K562 (cell line): ENCODE data around the gene OPA3. TPM values are rescaled to one million over a fixed set of nuclear protein-coding genes. Genes with fewer than 3 reads are reported as not detected.

Experiments used
- ATF1 ChIP-seq, 2 experiments: fragments of 450-650 bp in 1 of 2; IDR thresholded peaks; 2 replicates each; pipeline ENCODE4 v1.6.1; 2016; ENCODE audit warnings: missing compliant biosample characterization in 1 of 2, missing genetic modification characterization in 1 of 2
- CHAMP1 ChIP-seq: fragments of 450-650 bp; IDR thresholded peaks from 2 replicates; pipeline ENCODE4 v1.6.1; 2016; ENCODE audit warnings: mild to moderate bottlenecking
- CREM ChIP-seq: IDR thresholded peaks from 2 replicates; pipeline ENCODE4 v1.6.1; 2014; ENCODE audit warnings: antibody characterized with exemption, low read depth
- EGR1 ChIP-seq: fragments of 450-650 bp; conservative IDR thresholded peaks from 2 replicates; pipeline ENCODE4 v1.6.1; 2017; ENCODE audit warnings: mild to moderate bottlenecking
- GTF2E2 ChIP-seq: fragments of 200-800 bp; sonication (Bioruptor generic); IDR thresholded peaks from 2 replicates; pipeline ENCODE4 v1.6.1; 2016; ENCODE audit warnings: missing genetic modification characterization, missing compliant biosample characterization
- REST ChIP-seq, 2 experiments: fragments of 450-650 bp; formaldehyde crosslinking in 1 of 2; IDR thresholded peaks; 2 replicates each; pipeline versions ENCODE4 v1.4.0 to v1.6.1; 2014 to 2020; ENCODE audit warnings: mild to moderate bottlenecking in 2 of 2, borderline replicate concordance in 1 of 2, low read depth in 1 of 2
- TAL1 ChIP-seq: fragments of 450-650 bp; IDR thresholded peaks from 2 replicates; pipeline ENCODE4 v1.6.1; 2016; ENCODE audit warnings: mild to moderate bottlenecking
- polyA plus RNA-seq, 8 experiments: library from polyadenylated mRNA; depleted of rRNA in 4 of 8; stranded (reverse) in 5 of 8; unstranded in 3 of 8; fragments of >200 nt; fragmentation: Nextera tagmentation in 2 of 8; fragmentation: Illumina TruSeq in 1 of 8; extraction: Ambion mirVana in 2 of 8; extraction: Trizol in 1 of 8; gene quantifications; 2 replicates each; pipeline versions ENCODE4 v1.2.1 to v1.2.3, GENCODE V29; 2011 to 2014; ENCODE audit warnings: inconsistent platforms in 1 of 8, missing spikeins in 1 of 8
- total RNA-seq, 7 experiments: library from RNA; depleted of rRNA in 6 of 7; stranded (reverse); fragments of >200 nt in 6 of 7; fragmentation: Illumina TruSeq in 2 of 7; extraction: Trizol in 2 of 7; gene quantifications; 2 replicates each; pipeline versions ENCODE4 v1.2.1 to v1.2.3, GENCODE V29; 2011 to 2021; ENCODE audit warnings: low replicate concordance in 1 of 7
- TF ChIP-seq, protein P1 (sequence below), 2 experiments: fragments of 450-650 bp in 1 of 2; IDR thresholded peaks; 2 replicates each; pipeline ENCODE4 v1.6.1; 2011 to 2017; ENCODE audit warnings: low read depth in 2 of 2, antibody characterized with exemption in 1 of 2, borderline replicate concordance in 1 of 2, low read length in 1 of 2, mild to moderate bottlenecking in 1 of 2, mixed read lengths in 1 of 2; ENCODE audit not compliant: control insufficient read depth in 1 of 2
- TF ChIP-seq, protein P2 (sequence below), 2 experiments: fragments of 450-650 bp; conservative IDR thresholded peaks; 2 replicates each; pipeline ENCODE4 v1.6.1; 2017; ENCODE audit warnings: mild to moderate bottlenecking in 2 of 2, moderate library complexity in 2 of 2

Gene OPA3
- total and polyA plus RNA-seq, 9 of the 15 experiments (the other 6 are each of a cell fraction or from before 2014, with no cell fraction given), result 1.4 to 18.8 (median 9.0) TPM

- TF ChIP-seq CREM (0 out of 2 replicates have a peak, but pooled peaks have one; percentile 2), EGR1 (peak; percentile 55), GTF2E2 (tag) (peak; percentile 68; the same call in 1 of the 2 replicates), TAL1 (0 out of 2 replicates have a peak, but pooled peaks have one; percentile 10), ATF1 (CRISPR knock-in tag; IDR thresholded peaks at IDR 0.05) (no peak), ATF1 (tag; IDR thresholded peaks at IDR 0.05) (peak; percentile 58), REST (IDR thresholded peaks at IDR 0.05; ENCODE audit: borderline replicate concordance) (no peak), REST (CRISPR knock-in tag; IDR thresholded peaks at IDR 0.05; ENCODE audit: low read depth) (0 out of 2 replicates have a peak, but pooled peaks have one; percentile 17), CHAMP1 (no peak)
- TF ChIP-seq, protein P1, sequence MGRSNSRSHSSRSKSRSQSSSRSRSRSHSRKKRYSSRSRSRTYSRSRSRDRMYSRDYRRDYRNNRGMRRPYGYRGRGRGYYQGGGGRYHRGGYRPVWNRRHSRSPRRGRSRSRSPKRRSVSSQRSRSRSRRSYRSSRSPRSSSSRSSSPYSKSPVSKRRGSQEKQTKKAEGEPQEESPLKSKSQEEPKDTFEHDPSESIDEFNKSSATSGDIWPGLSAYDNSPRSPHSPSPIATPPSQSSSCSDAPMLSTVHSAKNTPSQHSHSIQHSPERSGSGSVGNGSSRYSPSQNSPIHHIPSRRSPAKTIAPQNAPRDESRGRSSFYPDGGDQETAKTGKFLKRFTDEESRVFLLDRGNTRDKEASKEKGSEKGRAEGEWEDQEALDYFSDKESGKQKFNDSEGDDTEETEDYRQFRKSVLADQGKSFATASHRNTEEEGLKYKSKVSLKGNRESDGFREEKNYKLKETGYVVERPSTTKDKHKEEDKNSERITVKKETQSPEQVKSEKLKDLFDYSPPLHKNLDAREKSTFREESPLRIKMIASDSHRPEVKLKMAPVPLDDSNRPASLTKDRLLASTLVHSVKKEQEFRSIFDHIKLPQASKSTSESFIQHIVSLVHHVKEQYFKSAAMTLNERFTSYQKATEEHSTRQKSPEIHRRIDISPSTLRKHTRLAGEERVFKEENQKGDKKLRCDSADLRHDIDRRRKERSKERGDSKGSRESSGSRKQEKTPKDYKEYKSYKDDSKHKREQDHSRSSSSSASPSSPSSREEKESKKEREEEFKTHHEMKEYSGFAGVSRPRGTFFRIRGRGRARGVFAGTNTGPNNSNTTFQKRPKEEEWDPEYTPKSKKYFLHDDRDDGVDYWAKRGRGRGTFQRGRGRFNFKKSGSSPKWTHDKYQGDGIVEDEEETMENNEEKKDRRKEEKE (IDR thresholded peaks at IDR 0.05; ENCODE audit: borderline replicate concordance in 1 of 2, control insufficient read depth in 1 of 2, low read depth in 2 of 2, low read length in 1 of 2), result no peak
- TF ChIP-seq, protein P2, sequence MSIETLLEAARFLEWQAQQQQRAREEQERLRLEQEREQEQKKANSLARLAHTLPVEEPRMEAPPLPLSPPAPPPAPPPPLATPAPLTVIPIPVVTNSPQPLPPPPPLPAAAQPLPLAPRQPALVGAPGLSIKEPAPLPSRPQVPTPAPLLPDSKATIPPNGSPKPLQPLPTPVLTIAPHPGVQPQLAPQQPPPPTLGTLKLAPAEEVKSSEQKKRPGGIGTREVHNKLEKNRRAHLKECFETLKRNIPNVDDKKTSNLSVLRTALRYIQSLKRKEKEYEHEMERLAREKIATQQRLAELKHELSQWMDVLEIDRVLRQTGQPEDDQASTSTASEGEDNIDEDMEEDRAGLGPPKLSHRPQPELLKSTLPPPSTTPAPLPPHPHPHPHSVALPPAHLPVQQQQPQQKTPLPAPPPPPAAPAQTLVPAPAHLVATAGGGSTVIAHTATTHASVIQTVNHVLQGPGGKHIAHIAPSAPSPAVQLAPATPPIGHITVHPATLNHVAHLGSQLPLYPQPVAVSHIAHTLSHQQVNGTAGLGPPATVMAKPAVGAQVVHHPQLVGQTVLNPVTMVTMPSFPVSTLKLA (conservative IDR thresholded peaks at IDR 0.05), result peak; percentile 48 to 59; a peak in 3 of 4 replicates
These were observed 91.8 kb downstream of the OPA3 start (continued) for GRCh38 chr19:45492627-45493470.
